GM21447 (cell line): ENCODE results near the gene MAP3K7.

ENCODE experiments used
- ATAC-seq: cut with Tn5 transposase; IDR thresholded peaks from one replicate; pipeline ENCODE4 v1.9.1; 2021; ENCODE audit not compliant: unreplicated experiment

Gene MAP3K7

GRCh38 chr6:90586836-90587638 is at the start of gene MAP3K7:
MAP3K7 (minus strand) TSS chr6:90587072; CDS start chr6:90586883, 189 bp downstream.
- ATAC-seq = peak; percentile 87

GRCh38 chr6:90631046-90631445 is 44.2 kb upstream of the MAP3K7 start:
- no peak for ATAC-seq

- no peak for ATAC-seq
These were observed 34.7 kb upstream of the MAP3K7 start for GRCh38 chr6:90621581-90621980.

DNA sequence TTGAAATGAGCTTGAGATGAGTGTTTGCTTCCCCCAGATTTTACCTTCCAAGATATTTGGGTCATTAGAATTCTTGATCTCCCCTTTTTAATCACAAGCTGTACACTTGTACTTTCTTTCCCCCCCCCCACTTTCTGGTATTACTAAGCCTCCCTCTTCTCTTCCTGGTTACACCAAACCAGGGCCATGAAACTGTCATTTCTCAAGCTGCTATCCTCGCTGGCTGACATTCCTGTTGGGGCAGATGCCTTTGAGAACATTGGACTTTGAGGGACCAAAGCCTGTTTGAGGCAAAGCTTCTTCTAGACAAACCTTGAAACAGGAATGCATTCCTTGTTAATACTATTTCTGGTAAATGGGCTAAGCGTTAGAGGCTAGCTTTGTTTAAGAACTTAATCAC is 32.3 kb upstream of the MAP3K7 start:
- ATAC-seq = no peak

DNA sequence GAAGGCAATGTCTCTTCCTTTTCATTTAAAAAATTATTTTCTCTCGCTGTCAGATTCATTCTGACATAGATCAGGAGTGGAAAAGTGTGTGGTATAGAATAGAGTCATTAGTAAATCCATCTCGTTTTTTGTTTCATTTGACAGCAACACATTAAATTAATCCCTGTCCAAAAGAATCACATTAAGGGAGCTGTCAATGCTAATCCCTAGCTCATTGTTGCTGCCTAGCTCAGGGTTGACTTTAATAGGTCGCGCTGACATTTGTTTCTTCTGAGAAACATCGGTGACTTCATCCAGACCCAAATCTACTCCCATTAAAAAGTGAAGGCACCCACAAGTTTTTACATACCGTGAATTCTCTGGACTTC is 25.4 kb upstream of the MAP3K7 start:
- no peak for ATAC-seq

DNA sequence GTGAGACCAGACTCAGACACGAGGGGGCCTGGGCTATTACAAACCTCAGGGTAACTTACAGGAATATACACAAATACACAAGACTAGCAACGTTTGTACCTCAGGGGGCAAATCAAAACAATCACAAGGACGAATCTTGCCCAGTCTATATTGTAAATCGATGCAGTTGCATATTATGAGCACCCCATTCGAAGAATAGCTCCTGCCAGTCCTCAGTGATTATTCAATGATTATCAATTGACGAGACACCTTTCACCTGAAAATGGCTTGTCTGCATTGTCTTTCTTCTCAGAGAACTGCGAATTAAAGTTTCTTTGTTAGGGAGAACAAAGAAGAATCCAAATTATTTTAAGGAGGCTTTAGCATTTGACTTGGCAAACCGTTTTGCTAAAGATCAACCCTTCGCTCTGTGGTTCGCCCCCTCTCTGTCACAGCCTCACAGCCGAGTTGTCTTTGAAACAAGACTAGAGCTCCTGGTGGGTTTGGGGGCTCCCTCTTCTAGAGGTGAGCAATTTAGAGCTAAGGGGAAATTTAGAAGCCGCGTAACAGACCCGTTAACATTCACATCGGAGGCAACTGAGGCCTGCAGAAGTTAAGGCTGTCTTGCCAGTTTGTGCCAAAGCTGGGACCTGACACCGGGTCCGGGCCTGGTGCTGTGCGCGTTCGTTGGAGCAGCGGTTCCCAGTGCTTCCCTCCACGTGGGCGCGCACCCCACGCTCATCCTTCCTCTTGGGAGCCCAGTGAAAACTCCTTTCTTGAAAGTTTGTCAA is 24.9 kb upstream of the MAP3K7 start:
- no peak for ATAC-seq

GRCh38 chr6:90610751-90611542 is 24.1 kb upstream of the MAP3K7 start:
- peak; percentile 62 for ATAC-seq

GRCh38 chr6:90610301-90610750 is 23.5 kb upstream of the MAP3K7 start:
- ATAC-seq = peak; percentile 13

GRCh38 chr6:90605749-90606340 is 19.0 kb upstream of the MAP3K7 start:
- no peak for ATAC-seq

- no peak for ATAC-seq
These were observed 17.7 kb upstream of the MAP3K7 start for GRCh38 chr6:90604546-90604945.

DNA sequence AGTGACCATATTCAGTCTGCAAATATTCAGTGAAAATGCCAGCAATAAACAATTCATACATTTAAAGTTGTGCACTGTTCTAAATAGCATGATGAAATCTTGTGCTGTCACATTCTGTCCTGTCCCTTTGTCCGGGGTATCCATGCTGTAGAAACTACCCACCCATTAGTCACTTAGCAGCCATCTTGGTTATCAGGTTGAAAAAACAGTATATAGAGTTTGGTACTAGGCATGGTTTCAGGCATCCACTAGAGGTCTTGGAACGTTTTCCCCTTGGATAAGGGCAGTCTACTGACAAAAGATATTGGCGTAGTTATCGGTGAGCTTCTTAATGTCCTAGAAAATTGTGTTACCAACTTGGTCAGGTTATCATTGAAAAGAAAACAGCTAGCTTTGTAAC is 12.3 kb upstream of the MAP3K7 start:
- ATAC-seq = no peak

GRCh38 chr6:90598192-90598951 is 11.5 kb upstream of the MAP3K7 start:
- no peak for ATAC-seq

DNA sequence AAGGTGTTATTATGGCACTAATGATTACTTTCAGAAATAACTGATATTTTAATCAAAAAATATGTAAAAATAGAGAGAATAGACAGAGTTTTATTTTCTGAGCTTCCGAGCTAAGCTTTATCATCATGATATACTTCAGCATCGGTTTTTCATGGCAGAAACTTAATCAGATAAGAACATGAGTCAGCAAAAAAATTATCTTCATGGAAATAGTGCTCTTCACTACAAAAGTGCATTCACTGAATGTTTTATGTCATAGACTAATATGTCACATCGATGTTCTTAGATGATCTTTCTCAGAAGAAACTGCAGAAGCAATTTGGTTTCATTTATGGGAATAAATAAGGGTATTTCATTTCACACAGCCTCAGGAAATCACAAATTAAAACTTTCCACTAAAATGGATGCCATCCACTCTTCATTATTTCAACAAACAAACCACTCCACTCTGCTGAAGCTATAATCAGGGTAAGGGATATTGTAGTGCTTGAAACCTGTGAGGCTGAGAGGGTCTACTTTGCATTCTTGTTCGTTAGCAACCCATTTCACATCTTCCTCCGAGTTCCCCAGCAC is 10.2 kb upstream of the MAP3K7 start:
- ATAC-seq = no peak

DNA sequence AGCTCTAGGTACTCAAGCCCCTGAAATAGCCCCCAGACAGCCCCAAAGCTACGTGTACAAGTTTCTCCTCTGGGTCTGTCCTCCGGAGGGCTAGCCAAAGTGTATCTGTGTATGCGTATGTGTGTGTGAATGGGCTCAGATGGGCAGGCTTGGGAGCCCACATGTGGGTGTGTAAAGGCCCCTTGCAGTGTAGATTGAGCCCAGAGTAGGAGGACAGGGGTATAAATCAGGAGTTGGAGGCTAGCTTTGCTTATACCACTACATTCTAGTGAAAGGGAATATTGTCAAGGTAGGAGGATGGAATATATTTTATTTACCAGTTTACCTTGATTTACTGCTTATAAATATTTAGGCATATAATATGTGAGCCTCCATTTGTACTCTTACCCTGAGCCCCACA is 9.0 kb upstream of the MAP3K7 start:
- ATAC-seq = no peak

- peak; percentile 30 for ATAC-seq
These were observed 381 bp downstream of the MAP3K7 start for GRCh38 chr6:90586546-90586835.

GRCh38 chr6:90584636-90585255 is 2.1 kb downstream of the MAP3K7 start:
- ATAC-seq = no peak

GRCh38 chr6:90583836-90584481 is 2.9 kb downstream of the MAP3K7 start:
- no peak for ATAC-seq

- no peak for ATAC-seq
These were observed 3.6 kb downstream of the MAP3K7 start for GRCh38 chr6:90583179-90583835.

DNA sequence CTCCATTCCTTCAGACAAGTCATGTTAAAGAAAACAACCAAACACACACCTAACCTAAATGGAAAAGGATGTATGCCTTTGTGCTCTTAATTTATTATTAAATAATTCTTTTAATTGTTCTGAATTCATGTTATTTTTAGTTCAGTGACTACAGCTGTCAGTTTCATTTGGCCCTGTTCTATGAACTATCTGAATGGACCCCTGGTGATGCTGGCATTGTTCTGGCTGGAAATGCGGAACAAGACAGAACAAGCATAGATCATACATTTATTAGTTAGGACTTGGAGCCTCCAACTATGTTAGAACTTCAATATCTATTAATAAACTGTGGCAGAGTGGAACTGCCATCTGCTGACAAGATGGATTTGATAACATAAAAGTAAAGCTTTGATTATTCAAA is 5.7 kb downstream of the MAP3K7 start:
- ATAC-seq = no peak
